ENCODE results near the gene ZCCHC24. TPM values are rescaled to one million over a fixed set of nuclear protein-coding genes. Genes with fewer than 3 reads are reported as not detected.

The ZCCHC24 gene
- total and polyA plus RNA-seq, 4 donors = 7.8 to 23.9 (median 14.8) TPM

DNA sequence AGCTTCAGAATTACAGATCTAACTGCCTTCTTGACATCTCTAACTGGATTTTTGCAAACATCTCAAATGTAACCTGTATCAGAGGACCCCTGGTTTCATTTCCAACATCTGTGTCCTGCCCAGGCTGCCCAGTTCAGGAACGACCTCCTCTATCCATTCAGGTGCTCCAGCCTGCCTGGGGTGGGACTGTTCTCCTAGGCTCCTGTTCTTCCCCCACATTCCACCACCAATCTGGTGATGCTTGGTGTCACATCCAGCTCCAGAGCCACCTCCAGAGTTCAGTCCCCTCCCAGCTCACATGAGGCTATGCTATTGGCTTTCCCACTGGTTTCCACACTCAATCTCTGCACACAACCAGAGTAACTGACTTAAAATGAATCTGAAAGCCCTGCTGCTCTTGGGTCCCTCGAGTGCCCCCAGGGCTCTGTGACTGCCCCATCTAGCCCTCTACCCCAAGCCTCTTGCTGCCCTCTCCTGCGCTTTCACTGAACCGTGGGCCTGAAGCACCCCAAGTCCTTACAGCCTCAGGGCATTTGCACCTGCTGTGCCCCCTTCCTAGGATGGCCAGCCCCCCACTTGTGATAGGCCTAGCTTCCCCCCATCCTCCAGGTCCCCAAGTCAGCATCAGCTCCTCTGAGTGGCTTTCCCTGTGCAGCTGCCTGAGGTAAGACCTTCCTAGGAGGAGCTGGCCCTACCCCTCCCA, 52.1 kb downstream of the ZCCHC24 start:
- Histone ChIP-seq H3K9ac (ENCODE audit: low read depth in 1 of 2, low read length in 2 of 2) (no peak overlapping the region), H3K36me3 (ENCODE audit: control insufficient read depth in 4 of 4, insufficient read depth in 3 of 4, low read depth in 1 of 4, low read length in 3 of 4) (peaks cover 0 to 8% (median 4%) of the 10 kb centered on the region in 4 donors), H3K27ac (ENCODE audit: low read depth in 1 of 2, low read length in 2 of 2) (no peak overlapping the region), H3K9me3 (ENCODE audit: control insufficient read depth in 4 of 4, low read length in 3 of 4) (no peaks in the 10 kb centered on the region), H3K27me3 (ENCODE audit: control insufficient read depth in 4 of 4, insufficient read depth in 4 of 4, low read length in 3 of 4) (no peaks in the 10 kb centered on the region), H3K4me1 (ENCODE audit: control insufficient read depth in 4 of 4, insufficient read depth in 4 of 4, low read length in 3 of 4) (peaks cover 16 to 61% (median 38%) of the 10 kb centered on the region in 4 donors), H3K4me3 (ENCODE audit: low read depth in 1 of 3, low read length in 3 of 3) (no peak overlapping the region)
- TF ChIP-seq, protein P1, sequence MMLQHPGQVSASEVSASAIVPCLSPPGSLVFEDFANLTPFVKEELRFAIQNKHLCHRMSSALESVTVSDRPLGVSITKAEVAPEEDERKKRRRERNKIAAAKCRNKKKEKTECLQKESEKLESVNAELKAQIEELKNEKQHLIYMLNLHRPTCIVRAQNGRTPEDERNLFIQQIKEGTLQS (IDR thresholded peaks at IDR 0.05) = no peak
- TF ChIP-seq EGR1 (IDR thresholded peaks at IDR 0.05; ENCODE audit: low read depth in 2 of 2) = no peak
- no peak for TF ChIP-seq ZBTB33 (IDR thresholded peaks at IDR 0.05)
- no peak for TF ChIP-seq MAX (IDR thresholded peaks at IDR 0.05)
- TF ChIP-seq RAD21 (IDR thresholded peaks at IDR 0.05) = no peak
- TF ChIP-seq FOXA1 (IDR thresholded peaks at IDR 0.05) = no peak
- WGBS = 81% methylated on average over 4 of the region's 4 CpGs
- no peak for DNase-seq (ENCODE audit: low spot score)

GRCh38 chr10:79392506-79393176, 52.8 kb downstream of the ZCCHC24 start:
- WGBS = 87% methylated on average over 6 of the region's 6 CpGs
- Histone ChIP-seq H3K4me3 (ENCODE audit: low read depth in 1 of 3, low read length in 3 of 3) (no peak overlapping the region), H3K9me3 (ENCODE audit: control insufficient read depth in 4 of 4, low read length in 3 of 4) (no peaks in the 10 kb centered on the region), H3K27me3 (ENCODE audit: control insufficient read depth in 4 of 4, insufficient read depth in 4 of 4, low read length in 3 of 4) (no peaks in the 10 kb centered on the region), H3K27ac (ENCODE audit: low read depth in 1 of 2, low read length in 2 of 2) (no peak overlapping the region), H3K9ac (ENCODE audit: low read depth in 1 of 2, low read length in 2 of 2) (no peak overlapping the region), H3K36me3 (ENCODE audit: control insufficient read depth in 4 of 4, insufficient read depth in 3 of 4, low read depth in 1 of 4, low read length in 3 of 4) (peaks cover 0 to 12% (median 5%) of the 10 kb centered on the region in 4 donors), H3K4me1 (ENCODE audit: control insufficient read depth in 4 of 4, insufficient read depth in 4 of 4, low read length in 3 of 4) (peaks cover 9 to 53% (median 31%) of the 10 kb centered on the region in 4 donors)
- no peak for DNase-seq (ENCODE audit: low spot score)
- TF ChIP-seq TAF1 (conservative IDR thresholded peaks at IDR 0.05) (no peak), ZBTB33 (IDR thresholded peaks at IDR 0.05) (no peak)
- TF ChIP-seq, protein P2, sequence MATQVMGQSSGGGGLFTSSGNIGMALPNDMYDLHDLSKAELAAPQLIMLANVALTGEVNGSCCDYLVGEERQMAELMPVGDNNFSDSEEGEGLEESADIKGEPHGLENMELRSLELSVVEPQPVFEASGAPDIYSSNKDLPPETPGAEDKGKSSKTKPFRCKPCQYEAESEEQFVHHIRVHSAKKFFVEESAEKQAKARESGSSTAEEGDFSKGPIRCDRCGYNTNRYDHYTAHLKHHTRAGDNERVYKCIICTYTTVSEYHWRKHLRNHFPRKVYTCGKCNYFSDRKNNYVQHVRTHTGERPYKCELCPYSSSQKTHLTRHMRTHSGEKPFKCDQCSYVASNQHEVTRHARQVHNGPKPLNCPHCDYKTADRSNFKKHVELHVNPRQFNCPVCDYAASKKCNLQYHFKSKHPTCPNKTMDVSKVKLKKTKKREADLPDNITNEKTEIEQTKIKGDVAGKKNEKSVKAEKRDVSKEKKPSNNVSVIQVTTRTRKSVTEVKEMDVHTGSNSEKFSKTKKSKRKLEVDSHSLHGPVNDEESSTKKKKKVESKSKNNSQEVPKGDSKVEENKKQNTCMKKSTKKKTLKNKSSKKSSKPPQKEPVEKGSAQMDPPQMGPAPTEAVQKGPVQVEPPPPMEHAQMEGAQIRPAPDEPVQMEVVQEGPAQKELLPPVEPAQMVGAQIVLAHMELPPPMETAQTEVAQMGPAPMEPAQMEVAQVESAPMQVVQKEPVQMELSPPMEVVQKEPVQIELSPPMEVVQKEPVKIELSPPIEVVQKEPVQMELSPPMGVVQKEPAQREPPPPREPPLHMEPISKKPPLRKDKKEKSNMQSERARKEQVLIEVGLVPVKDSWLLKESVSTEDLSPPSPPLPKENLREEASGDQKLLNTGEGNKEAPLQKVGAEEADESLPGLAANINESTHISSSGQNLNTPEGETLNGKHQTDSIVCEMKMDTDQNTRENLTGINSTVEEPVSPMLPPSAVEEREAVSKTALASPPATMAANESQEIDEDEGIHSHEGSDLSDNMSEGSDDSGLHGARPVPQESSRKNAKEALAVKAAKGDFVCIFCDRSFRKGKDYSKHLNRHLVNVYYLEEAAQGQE (IDR thresholded peaks at IDR 0.05) = no peak

All from liver (tissue), 9 donors.